Activated T-helper 1 cell treated with anti-CD3 and anti-CD28 coated beads, Interleukin-2, amount 50 U/mL, for 16 hours (primary cell): ENCODE data around the gene PFKFB2.

ENCODE experiments used
- DNase-seq, 2 donors: peaks; one replicate each; pipeline ENCODE4 v3.0.0-alpha.2; 2020; ENCODE audit warnings: low read depth in 1 of 2, low spot score in 1 of 2

The PFKFB2 gene

GRCh38 chr1:207052911-207053769 is at the start of gene PFKFB2:
PFKFB2 (plus strand) TSS chr1:207053275; CDS start chr1:207054718, 1,443 bp downstream.
- DNase-seq, result peak; percentile 82 to 88

- DNase-seq, result no peak
These were observed 47.9 kb upstream of the PFKFB2 start for GRCh38 chr1:207004931-207005830.

GRCh38 chr1:207006083-207006482 is 47.0 kb upstream of the PFKFB2 start:
- no peak for DNase-seq

- DNase-seq, result no peak
These were observed 46.2 kb upstream of the PFKFB2 start for GRCh38 chr1:207006914-207007313.

DNA sequence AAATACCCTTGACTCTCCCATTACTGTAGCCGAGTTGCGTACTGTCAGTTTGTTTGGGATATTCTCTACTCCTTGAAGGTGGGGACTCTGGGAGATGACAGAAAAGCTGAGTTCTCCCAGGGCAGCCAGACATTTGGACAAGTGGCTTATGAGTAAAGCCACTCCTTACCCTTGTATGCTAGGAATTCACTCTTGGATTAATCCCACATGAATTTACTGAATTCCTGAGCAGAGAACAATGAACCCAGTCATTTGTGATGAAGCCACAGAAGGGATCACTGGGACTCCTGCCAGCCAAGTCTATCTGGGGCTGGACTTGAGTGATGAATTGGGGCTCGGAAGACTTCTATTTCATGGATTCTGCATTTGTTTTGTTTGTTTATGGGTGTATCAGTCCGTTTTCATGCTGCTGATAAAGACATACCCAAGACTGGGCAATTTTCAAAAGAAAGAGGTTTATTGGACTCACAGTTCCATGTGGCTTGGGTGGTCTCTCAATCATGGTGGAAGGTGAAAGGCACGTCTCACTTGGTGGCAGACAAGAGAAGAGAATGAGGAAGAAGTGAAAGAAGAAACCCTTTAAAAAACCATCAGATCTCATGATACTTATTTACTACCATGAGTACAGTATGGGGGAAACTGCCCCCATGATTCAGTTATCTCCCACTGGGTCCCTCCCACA is 45.6 kb upstream of the PFKFB2 start:
- no peak for DNase-seq

DNA sequence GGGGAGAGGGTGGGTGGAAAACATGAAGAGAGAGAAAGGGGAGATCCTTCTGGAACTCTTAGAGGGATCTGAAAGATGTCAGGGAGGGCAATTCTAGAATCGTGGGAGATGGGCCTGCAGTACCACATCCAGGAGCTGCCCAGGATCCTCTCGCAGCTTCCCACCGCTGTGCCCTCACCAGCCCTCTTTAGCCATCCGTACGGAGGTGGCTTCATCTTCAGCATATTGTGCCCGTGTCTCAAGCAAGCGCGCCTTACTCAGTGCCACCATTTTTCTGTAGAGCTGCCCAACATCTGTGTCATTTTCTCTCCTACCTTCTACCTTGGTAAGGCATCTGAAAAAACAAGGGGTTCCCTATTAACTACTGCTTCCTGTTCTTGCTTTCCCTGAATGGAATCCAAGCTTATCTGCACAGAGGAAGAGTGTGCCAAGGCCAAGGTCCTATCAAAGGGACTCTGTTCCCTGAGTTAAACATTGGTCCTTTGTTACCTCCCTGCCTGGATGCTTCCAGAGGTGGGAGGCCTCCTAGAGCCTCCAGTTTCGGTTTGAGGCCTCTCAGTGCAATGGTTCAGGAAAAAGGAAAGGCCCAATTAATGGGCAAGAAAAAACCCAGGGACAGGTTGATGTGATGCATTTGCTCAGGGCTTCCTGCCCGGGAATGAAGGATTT is 43.8 kb upstream of the PFKFB2 start:
- no peak for DNase-seq

- no peak for DNase-seq
These were observed 43.1 kb upstream of the PFKFB2 start for GRCh38 chr1:207009945-207010344.

DNA sequence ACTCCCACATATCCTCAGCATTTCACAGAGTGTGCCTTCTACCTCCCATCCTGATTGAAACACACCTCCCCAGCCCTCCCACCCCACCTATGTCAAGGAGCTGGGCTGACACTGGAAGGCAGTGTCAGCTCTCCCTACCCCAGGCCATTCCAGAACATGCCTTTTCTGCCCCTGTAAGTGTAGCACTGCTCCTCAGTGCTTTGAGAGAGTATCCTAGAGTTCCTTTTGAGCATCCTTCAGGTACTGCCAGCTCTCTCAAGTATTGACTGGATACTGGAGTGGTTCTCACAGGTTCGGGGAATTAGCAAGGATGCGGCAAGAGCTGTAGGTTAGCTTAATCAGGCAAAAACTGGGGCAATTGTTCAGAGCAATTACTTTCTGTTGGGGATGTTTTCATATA is 42.3 kb upstream of the PFKFB2 start:
- DNase-seq, result no peak

GRCh38 chr1:207013321-207014085 is 39.6 kb upstream of the PFKFB2 start:
- no peak for DNase-seq

DNA sequence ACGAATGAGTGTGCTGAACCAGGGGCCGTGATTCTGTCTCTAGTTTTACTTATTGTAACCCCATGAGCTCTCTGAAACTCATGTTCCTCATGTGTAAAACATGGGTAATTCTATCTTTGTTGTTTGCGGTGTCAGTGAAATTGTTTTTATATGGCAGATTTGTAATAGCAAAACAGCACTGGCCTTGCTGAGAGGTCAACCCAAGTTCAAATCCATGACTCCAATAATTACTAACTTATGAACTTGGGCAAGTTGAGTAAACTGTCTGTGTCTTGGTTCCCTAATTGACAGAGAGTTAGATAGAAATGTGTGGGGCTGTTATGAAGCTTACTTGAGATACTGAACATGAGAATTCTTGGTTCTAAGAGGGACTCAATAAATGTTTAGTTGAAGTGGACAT is 38.3 kb upstream of the PFKFB2 start:
- DNase-seq, result no peak

DNA sequence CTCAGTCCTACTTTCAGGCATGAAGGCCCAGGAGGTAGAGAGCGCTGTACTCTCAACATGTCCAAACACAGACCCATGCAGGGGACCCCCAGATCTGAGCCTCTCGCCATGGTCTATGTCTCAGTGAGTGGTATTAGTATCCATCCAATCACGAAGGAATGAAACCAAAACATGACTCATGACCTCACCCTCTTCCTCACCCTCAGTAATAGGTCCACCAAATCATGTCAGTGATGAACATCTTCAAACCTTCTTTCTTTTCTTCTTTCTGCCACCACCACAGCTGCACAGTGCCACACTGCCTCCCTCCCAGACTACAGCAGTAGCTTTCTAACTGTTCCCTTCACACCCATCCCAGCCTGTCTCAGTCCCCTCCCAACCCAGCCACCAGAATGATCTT is 37.3 kb upstream of the PFKFB2 start:
- no peak for DNase-seq

- DNase-seq, result no peak
These were observed 35.2 kb upstream of the PFKFB2 start for GRCh38 chr1:207017615-207018559.

DNA sequence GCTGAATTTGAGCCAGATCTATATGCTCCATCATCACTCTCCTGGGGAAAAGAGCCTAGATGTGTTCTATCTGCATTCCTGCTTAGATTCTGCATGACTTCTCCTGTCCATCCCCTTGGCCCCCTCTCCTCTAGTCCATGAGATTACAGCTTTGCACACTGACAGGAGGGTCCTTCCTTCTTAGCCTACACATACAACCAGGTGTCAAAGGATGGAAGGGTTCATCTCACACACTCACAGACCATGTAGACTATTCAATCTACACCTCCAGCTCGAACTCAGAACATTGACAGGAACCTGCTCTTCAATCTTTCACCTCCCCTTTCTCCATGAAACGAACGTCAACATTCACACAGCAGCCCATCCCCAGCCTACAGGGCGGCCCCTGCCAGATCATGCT is 34.4 kb upstream of the PFKFB2 start:
- no peak for DNase-seq

DNA sequence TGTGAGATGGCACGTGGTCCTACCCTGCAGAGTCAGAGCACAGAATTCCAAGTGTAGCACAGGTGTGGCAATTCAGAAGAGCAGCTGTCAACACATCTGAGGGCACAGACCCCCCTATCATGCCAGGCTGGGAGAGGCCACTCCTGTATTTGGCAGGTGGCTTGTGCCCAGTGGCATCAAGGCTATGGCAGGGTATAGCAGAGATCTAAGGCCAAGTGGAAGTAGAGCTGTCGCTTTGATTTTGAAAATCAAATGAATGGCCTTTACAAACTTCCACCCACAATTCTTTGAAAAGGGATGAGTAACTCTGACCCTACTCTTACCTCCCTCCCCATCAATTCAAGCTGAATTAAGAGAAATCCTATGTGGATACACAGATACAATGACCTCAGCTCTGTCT is 33.9 kb upstream of the PFKFB2 start:
- no peak for DNase-seq

GRCh38 chr1:207019661-207020060 is 33.4 kb upstream of the PFKFB2 start:
- no peak for DNase-seq

- DNase-seq, result no peak
These were observed 32.9 kb upstream of the PFKFB2 start for GRCh38 chr1:207020065-207020708.

GRCh38 chr1:207020709-207021107 is 32.4 kb upstream of the PFKFB2 start:
- no peak for DNase-seq

GRCh38 chr1:207021139-207021861 is 31.8 kb upstream of the PFKFB2 start:
- DNase-seq, result no peak
